Heart right ventricle (tissue), 16 donors: ENCODE measurements around the gene BCAS4. TPM values are rescaled to one million over a fixed set of nuclear protein-coding genes. Genes with fewer than 3 reads are reported as not detected.

Experiments
- ATAC-seq, 8 donors: fragments of 200-7000 bp; cut with Tn5 transposase; one replicate each; pipeline ENCODE4 v1.9.1; 2020; ENCODE audit warnings: mild to moderate bottlenecking in 8 of 8, moderate library complexity in 8 of 8, moderate number of reproducible peaks in 1 of 8
- DNase-seq, 2 donors: peaks; one replicate each; pipeline ENCODE4 v3.0.0-alpha.2; 2020
- H3K27ac ChIP-seq, 10 donors: fragments of 200-600 bp; sonication (generic) in 2 of 10; one replicate each; pipeline versions ENCODE4 v1.5.0 to v1.8.0; 2020 to 2022; ENCODE audit warnings: mild to moderate bottlenecking in 3 of 10
- H3K27me3 ChIP-seq, 7 donors: fragments of 200-600 bp; one replicate each; pipeline ENCODE4 v1.8.0; 2021 to 2022; ENCODE audit warnings: mild to moderate bottlenecking in 2 of 7
- H3K36me3 ChIP-seq, 9 donors: fragments of 200-600 bp; sonication (generic) in 1 of 9; one replicate each; pipeline versions ENCODE4 v1.5.0 to v1.8.0; 2020 to 2022; ENCODE audit warnings: mild to moderate bottlenecking in 2 of 9
- H3K4me1 ChIP-seq, 9 donors: fragments of 200-600 bp; sonication (generic) in 1 of 9; one replicate each; pipeline versions ENCODE4 v1.5.0 to v1.8.0; 2020 to 2022; ENCODE audit warnings: mild to moderate bottlenecking in 4 of 9
- H3K4me3 ChIP-seq, 10 donors: fragments of 200-600 bp; sonication (generic) in 2 of 10; one replicate each; pipeline versions ENCODE4 v1.5.0 to v1.8.0; 2020 to 2022; ENCODE audit warnings: mild to moderate bottlenecking in 7 of 10, moderate library complexity in 2 of 10
- H3K9me3 ChIP-seq, 11 donors: fragments of 200-600 bp in 10 of 11; sonication (generic) in 2 of 11; one replicate each; pipeline versions ENCODE4 v1.5.0 to v1.8.0; 2013 to 2022; ENCODE audit warnings: mild to moderate bottlenecking in 2 of 11, control low read depth in 1 of 11, moderate library complexity in 1 of 11
- WGBS, 2 donors: extraction: QIAGEN DNeasy Blood & Tissue Kit; methylation state at CpG; one replicate each; pipeline ENCODE4 v1.1.7; 2013; ENCODE audit warnings: inconsistent platforms in 1 of 2; 5-methylcytosine and 5-hydroxymethylcytosine counted together
- intact Hi-C, 10 donors: fragments of 100-400 bp; cut with DNase I; formaldehyde crosslinking; loops; one replicate each; pipeline versions ENCODE4 v1.11.1 to v1.14.2; 2022
- polyA plus RNA-seq, 2 donors: library from polyadenylated mRNA; stranded (reverse); fragments of 200-250 nt; gene quantifications; one replicate each; pipeline ENCODE4 v1.2.3, GENCODE V29; 2013
- total RNA-seq, 10 donors: library from RNA; stranded (reverse); fragmentation: NEBNext Ultra II Directional in 3 of 10; extraction: Animal tissue kit (Norgen Biotek cat#: 25700) in 3 of 10; gene quantifications; one replicate each; pipeline versions ENCODE4 v1.2.1 to v1.2.4, GENCODE V29; 2021 to 2023
- TF ChIP-seq, protein P1 (sequence below), 9 donors: fragments of 200-600 bp; sonication (generic) in 2 of 9; IDR thresholded peaks; one replicate each; pipeline versions ENCODE4 v1.5.0 to v1.8.0; 2021 to 2022; ENCODE audit warnings: antibody characterized with exemption in 9 of 9, mild to moderate bottlenecking in 5 of 9, moderate library complexity in 1 of 9
- donor health status: Arrhythmogenic right ventricular cardiomyopathy.
- donor health status: ischemic (EF 13 %, LVEDD 7.1; RV severe dilation, severe dysfunction).
- donor health status: healthy with polysubstance abuse.
- donor health status: DM: no; HTN: yes; CAD: no.
- donor health status: DM: no; HTN: no; CAD: no.
- donor health status: ischemic (EF 25% LVEDD 6.9; RV normal size, moderate dysfunction).
- donor health status: ischemic (EF 25% LVEDD 5.7; RV mildly dilated, moderate dysfunction).
- donor health status: healthy.
- donor health status: DM: yes; HTN: yes; CAD: no.
- donor health status: Ischemic cardiomyopathy.
- donor health status: ischemic (EF 35%, LVEDD 5.7; RV mildly dilated, moderate dysfunction).
- donor health status: nonischemic (EF 11% LVEDD 7.7; RV severe dilation, severe dysfunction).
- donor health status: DM: yes; HTN: yes; CAD: no.
- donor health status: PGD.
- donor health status: ischemic (EF 29% LVEDD 5.4; RV normal size, mild dysfunction).
- donor health status: nonischemic (EF 23%, LVEDD 6.1; RV moderate dilation, normal function).

BCAS4 gene
- total and polyA plus RNA-seq, 12 donors: 0.54 to 3.6 (median 2.2) TPM

DNA sequence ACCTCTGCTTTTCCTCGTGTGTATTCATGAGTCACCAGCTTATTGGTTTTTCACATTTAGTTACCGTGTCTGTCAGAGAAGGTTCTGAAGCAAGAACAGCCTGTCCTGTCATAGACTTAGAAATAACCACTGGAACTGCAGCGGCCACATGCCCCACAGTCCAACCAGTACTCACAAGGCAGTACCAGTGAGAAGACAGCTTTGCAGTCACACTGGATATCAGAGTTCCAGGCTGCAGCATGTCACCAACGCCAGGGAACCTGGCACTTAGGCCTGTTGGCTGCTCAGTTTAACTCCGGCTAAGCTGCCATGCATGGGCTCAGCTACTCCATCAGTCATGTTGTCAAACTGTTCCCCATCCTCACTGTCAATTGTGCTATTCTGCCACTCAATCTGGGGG, 96.3 kb downstream of the BCAS4 start:
- H3K36me3 ChIP-seq: peaks cover 0 to 92% (median 32%) of the 10 kb centered on the region in 9 donors
- H3K27ac ChIP-seq: no peak overlapping the region
- H3K4me3 ChIP-seq: no peak overlapping the region
- WGBS, 2 donors: 77 to 82% methylated on average over 5 of the region's 5 CpGs
- TF ChIP-seq, protein P1, sequence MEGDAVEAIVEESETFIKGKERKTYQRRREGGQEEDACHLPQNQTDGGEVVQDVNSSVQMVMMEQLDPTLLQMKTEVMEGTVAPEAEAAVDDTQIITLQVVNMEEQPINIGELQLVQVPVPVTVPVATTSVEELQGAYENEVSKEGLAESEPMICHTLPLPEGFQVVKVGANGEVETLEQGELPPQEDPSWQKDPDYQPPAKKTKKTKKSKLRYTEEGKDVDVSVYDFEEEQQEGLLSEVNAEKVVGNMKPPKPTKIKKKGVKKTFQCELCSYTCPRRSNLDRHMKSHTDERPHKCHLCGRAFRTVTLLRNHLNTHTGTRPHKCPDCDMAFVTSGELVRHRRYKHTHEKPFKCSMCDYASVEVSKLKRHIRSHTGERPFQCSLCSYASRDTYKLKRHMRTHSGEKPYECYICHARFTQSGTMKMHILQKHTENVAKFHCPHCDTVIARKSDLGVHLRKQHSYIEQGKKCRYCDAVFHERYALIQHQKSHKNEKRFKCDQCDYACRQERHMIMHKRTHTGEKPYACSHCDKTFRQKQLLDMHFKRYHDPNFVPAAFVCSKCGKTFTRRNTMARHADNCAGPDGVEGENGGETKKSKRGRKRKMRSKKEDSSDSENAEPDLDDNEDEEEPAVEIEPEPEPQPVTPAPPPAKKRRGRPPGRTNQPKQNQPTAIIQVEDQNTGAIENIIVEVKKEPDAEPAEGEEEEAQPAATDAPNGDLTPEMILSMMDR (IDR thresholded peaks at IDR 0.05): no peak
- peak in 6 of 8 donors; percentile 28 to 92 (median 42) for ATAC-seq
- intact Hi-C loops: no loop called here
- no peak for DNase-seq
- H3K9me3 ChIP-seq: no peaks in the 10 kb centered on the region
- H3K4me1 ChIP-seq: peaks cover 0 to 9% (median 0%) of the 10 kb centered on the region in 9 donors
- no peaks in the 10 kb centered on the region for H3K27me3 ChIP-seq

DNA sequence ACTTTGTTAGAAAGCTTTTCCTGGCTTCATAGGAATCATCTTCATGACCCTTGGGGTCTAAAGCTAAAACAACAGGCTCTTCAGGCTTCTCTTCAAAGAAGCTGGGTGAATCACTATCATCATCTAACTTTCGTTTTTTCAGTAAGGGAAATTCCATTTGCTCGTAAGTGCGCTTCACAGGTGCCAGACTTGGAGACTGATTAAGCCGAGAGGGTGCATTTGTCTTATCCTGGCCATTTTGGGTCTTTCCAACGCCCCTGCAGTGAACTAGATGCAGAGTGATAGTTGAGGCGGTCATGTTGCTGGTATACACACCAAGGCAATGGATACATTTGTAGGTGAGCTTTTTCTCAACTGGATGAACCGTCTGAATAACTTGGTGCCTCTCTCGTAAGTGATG, 97.5 kb downstream of the BCAS4 start:
- Histone ChIP-seq H3K27ac (no peak overlapping the region), H3K4me3 (no peak overlapping the region), H3K27me3 (no peaks in the 10 kb centered on the region), H3K36me3 (peaks cover 0 to 100% (median 32%) of the 10 kb centered on the region in 9 donors), H3K9me3 (no peaks in the 10 kb centered on the region), H3K4me1 (peaks cover 0 to 9% (median 0%) of the 10 kb centered on the region in 9 donors)
- ATAC-seq: no peak
- intact Hi-C loops: no loop called here
- TF ChIP-seq, protein P1 (IDR thresholded peaks at IDR 0.05): no peak
- WGBS, 2 donors: 92 to 94% methylated on average over 8 of the region's 8 CpGs
- DNase-seq: no peak

DNA sequence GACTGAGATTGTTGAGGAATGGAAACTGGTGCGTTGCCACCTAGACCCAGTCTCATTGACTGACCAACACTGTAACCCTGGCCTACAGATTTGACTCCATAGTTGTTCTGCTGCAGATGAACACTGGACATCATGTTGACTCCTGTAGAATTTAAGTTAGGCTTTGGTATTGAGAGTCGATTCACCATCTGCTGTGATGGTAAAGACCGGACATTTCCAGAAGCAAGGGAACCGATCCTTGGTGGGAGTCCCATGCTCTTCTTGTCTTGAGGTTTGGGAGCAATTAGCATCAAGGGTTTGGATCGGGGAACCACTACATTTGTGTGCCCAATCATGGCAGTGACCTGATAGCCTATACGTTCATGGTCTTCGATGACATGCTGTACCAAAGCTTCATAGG, 98.8 kb downstream of the BCAS4 start:
- no peak for ATAC-seq
- H3K9me3 ChIP-seq: no peaks in the 10 kb centered on the region
- H3K27ac ChIP-seq: no peak overlapping the region
- WGBS, 2 donors: 95 to 98% methylated on average over 7 of the region's 7 CpGs
- intact Hi-C loops: no loop called here
- DNase-seq: no peak
- no peak overlapping the region for H3K4me3 ChIP-seq
- peaks cover 0 to 100% (median 28%) of the 10 kb centered on the region in 9 donors for H3K36me3 ChIP-seq
- H3K4me1 ChIP-seq: peaks cover 0 to 9% (median 0%) of the 10 kb centered on the region in 9 donors
- TF ChIP-seq, protein P1 (IDR thresholded peaks at IDR 0.05): no peak
- no peaks in the 10 kb centered on the region for H3K27me3 ChIP-seq

DNA sequence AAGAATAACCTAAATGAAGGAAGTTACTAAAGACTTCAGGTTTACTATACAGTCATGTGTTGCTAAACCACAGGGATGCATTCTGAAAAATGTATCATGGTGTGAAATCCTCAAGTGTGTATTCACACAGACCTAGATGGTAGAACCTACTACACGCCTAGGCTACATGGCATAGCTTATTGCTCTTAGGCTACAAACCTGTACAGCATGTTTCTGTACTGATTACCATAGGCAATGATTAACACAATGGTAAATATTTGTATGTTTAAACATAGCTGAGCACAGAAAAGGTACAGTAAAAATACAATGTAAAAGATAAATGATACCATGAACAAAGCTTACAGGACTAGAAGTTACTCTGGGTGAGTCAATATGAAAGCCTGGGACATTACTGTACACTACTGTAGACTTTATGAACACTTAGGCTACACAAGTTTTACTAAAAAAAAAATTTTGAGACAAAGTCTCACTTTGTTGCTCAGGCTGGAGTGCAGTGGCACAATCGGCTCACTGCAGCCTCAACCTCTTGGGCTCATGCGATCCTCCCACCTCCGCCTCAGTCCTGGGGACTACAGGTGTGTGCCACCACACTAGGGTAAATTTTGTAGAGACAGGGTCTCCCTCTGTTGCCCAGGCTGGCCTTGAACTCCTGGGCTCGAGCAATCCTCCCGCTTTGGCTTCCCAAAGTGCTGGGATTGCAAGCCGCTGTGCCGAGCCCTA, 100.4 kb downstream of the BCAS4 start:
- peaks cover 0 to 100% (median 29%) of the 10 kb centered on the region in 9 donors for H3K36me3 ChIP-seq
- TF ChIP-seq, protein P1 (IDR thresholded peaks at IDR 0.05): no peak
- H3K9me3 ChIP-seq: no peaks in the 10 kb centered on the region
- no peaks in the 10 kb centered on the region for H3K27me3 ChIP-seq
- DNase-seq: no peak
- intact Hi-C loops: no loop called here
- WGBS, 2 donors: 93 to 95% methylated on average over 8 of the region's 8 CpGs
- H3K27ac ChIP-seq: no peak overlapping the region
- ATAC-seq: no peak
- no peak overlapping the region for H3K4me3 ChIP-seq
- H3K4me1 ChIP-seq: peaks cover 0 to 6% (median 0%) of the 10 kb centered on the region in 9 donors
